Pulmonary artery endothelial cell (primary cell): ENCODE results near the gene SOD1. TPM values are rescaled to one million over a fixed set of nuclear protein-coding genes. Genes with fewer than 3 reads are reported as not detected.
"Not testable (repeated sequence)": the region's sequence is repeated elsewhere in the genome, so short reads cannot be mapped to it uniquely, and the experiment has no call there.

Experiments used
- DNase-seq: peaks from one replicate; pipeline ENCODE4 v3.0.0-alpha.2; 2011; ENCODE audit warnings: low read depth, low spot score
- total RNA-seq: library from RNA; depleted of rRNA; stranded (reverse); fragments of >200 nt; gene quantifications from 2 replicates; pipeline ENCODE4 v1.2.3, GENCODE V29; 2014

SOD1 gene
- total RNA-seq, 1 donor from 2014 or later, result 203 TPM

DNA sequence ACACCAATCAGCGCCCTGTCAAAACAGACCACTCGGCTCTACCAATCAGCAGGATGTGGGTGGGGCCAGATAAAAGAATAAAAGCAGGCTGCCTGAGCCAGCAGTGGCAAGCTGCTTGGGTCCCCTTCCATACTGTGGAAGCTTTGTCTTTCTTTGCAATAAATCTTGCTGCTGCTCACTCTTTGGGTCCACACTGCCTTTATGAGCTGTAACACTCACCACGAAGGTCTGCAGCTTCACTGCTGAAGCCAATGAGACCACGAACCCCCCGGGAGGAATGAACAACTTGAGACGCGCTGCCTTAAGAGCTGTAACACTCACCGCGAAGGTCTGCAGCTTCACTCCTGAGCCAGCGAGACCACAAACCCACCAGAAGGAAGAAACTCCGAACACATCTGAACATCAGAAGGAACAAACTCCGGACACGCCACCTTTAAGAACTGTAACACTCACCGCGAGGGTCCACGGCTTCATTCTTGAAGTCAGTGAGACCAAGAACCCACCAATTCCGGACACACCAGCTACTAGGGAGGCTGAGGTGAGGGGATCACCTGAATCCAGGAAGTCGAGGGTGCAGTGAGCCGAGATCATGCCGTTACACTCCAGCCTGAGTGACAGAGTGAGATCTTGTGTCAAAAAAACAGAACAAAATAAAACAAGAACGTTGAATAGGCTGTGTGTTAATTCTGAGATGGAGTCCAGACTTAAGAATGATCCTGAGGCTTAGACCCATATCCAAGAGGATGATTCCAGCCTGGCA lies 4.5 kb upstream of the SOD1 start:
- DNase-seq, result not testable (repeated sequence)

DNA sequence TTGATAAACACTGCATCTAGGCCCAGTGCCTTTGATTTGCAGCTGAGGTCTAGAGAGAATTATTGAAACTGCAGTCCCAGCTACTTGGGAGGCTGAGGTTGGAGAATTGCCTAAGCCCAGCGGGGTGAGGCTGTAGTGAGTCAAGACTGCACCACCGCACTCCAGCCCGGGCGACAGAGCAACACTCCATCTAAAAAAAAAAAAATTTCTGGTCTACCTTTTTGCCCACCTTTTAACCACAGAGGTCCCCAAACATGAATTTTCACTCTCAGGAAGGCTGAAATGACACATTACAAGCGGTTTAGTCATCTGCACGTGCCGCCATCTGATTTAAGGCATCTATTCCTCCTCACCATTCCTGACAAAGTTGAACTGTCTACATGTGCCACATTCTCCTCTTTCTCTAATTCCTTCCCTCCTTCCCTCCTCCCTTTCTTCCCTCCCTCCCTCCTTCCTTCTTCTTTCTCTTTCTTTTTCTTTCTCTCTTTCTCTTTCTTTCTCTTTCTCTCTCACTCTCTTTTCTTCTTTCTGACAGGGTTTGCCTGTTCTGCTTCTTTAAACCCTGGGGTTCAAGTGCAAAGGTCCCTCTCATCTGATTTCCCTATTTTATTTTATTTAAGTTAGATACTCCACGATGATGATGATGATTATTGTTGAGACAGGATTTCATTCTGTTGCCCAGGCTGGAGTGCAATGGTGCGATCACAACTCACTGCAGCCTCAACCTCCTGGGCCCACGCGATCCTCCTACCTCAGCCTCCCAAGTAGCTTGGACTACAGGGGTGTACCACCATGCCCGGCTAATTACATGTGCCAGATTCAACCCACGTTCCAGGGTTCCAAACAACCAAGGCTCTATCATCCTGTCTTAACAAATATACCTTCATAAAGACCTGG lies 3.0 kb upstream of the SOD1 start:
- no peak for DNase-seq

DNA sequence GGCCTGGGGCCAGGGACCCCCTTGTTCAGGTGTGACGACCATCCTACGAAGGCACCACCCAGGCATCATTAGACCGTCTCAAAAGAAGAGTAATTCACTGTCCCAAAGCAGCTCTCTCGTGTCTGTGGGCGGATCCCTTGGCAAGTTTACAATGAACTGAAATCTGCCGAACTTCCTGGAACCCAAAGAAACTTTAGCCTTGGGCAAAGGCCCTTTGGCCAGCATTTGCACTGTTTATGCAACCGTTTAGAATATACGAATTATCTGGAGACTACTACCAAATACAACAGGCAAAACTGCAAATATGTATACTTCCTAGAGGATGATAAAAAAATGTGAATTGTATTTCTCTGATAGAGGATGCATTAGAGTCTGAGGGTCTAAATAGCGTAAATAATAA lies 1.4 kb upstream of the SOD1 start:
- DNase-seq, result no peak

DNA sequence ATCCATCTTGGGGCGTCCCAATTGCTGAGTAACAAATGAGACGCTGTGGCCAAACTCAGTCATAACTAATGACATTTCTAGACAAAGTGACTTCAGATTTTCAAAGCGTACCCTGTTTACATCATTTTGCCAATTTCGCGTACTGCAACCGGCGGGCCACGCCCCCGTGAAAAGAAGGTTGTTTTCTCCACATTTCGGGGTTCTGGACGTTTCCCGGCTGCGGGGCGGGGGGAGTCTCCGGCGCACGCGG lies 282 bp upstream of the SOD1 start:
- DNase-seq, result no peak

GRCh38 chr21:31660259-31660565 lies 719 bp downstream of the SOD1 start:
- DNase-seq, result no peak

DNA sequence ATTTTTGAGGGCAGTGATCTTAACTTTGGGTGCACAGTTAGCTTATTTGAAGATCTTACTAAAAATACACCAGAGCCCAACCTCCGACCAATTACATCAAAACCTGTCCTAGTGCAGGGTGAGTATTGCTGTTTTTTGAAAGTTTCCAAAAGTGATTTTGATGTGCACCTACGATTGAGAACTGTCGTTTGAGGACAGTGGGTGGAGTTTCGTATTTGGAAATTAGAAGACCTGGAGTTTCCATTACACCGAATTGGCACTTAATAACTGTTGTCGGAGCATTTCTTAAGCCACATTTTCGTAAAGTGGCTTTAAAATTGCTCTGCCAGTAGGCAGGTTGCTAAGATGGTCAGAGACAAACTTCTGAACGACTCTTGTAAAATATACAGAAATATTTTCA lies 1.1 kb downstream of the SOD1 start:
- no peak for DNase-seq

DNA sequence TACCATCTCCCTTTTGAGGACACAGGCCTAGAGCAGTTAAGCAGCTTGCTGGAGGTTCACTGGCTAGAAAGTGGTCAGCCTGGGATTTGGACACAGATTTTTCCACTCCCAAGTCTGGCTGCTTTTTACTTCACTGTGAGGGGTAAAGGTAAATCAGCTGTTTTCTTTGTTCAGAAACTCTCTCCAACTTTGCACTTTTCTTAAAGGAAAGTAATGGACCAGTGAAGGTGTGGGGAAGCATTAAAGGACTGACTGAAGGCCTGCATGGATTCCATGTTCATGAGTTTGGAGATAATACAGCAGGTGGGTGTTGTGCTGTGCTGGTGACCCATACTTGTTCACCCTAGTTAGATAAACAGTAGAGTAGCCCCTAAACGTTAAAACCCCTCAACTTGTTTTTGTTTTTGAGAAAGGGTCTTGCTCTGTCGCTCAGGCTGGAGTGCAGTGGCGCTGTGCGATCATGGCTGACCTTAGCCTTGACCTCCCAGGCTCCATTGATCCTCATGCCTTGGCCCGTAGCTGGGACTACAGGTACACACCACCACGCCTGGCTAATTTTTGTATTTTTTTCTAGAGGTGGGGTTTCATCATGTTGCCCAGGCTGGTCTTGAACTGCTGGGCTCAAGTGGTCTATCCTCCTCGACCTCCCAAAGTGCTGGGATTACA lies 4.2 kb downstream of the SOD1 start:
- DNase-seq, result no peak

DNA sequence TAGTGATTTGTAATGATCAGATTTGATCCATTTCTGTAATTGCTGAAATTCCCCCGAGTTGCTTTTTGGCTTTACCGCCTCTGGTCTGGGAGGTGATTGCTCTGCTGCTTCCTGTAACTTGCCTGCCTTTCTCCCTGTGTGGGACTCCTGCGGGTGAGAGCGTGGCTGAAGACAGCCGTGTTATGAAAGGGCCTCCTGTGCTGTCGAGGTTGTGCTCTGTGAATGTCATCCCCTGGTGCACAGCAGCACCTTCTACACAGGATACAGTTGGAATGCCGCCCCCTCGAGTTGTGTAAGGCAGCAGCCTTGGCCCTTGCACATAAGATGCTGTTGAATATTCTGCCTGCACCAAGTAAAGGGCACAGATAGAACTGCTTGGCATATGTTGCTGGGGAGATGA lies 5.9 kb downstream of the SOD1 start:
- no peak for DNase-seq

- DNase-seq, result not testable (repeated sequence)
These were observed 6.4 kb downstream of the SOD1 start for GRCh38 chr21:31665869-31666268.

DNA sequence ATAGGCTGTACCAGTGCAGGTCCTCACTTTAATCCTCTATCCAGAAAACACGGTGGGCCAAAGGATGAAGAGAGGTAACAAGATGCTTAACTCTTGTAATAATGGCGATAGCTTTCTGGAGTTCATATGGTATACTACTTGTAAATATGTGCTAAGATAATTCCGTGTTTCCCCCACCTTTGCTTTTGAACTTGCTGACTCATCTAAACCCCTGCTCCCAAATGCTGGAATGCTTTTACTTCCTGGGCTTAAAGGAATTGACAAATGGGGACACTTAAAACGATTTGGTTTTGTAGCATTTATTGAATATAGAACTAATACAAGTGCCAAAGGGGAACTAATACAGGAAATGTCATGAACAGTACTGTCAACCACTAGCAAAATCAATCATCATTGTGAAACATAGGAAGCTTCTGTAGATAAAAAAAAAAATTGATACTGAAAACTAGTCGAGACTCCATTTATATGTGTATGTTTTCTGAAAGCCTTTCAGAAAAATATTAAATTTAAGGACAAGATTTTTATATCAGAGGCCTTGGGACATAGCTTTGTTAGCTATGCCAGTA lies 7.0 kb downstream of the SOD1 start:
- DNase-seq, result no peak

DNA sequence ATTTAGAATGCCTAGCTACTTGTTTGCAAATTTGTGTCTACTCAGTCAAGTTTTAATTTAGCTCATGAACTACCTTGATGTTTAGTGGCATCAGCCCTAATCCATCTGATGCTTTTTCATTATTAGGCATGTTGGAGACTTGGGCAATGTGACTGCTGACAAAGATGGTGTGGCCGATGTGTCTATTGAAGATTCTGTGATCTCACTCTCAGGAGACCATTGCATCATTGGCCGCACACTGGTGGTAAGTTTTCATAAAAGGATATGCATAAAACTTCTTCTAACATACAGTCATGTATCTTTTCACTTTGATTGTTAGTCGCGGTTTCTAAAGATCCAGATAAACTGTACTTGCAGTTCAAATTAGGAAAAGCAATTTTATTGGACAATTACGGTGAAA lies 7.6 kb downstream of the SOD1 start:
- DNase-seq, result no peak

DNA sequence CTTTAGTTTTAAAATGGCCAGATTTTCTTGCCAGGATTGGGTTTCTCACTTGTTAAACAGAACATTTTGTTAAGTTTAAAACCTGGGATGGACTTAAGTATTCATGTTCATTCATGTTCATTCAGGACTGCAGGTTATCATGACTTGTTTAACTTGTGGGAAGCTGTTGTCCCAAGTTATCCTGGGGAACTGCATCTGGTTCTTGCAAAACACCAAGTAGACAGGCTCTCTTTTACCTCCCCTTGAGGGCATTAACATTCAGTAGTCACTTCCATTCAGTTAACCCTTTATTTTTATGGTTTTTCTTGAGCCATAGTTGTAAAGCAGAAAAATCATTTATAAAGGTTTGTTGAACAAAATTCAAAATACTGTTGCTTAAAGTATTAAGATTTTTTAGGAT lies 8.1 kb downstream of the SOD1 start:
- no peak for DNase-seq

GRCh38 chr21:31668651-31669491 lies 9.4 kb downstream of the SOD1 start:
- no peak for DNase-seq

DNA sequence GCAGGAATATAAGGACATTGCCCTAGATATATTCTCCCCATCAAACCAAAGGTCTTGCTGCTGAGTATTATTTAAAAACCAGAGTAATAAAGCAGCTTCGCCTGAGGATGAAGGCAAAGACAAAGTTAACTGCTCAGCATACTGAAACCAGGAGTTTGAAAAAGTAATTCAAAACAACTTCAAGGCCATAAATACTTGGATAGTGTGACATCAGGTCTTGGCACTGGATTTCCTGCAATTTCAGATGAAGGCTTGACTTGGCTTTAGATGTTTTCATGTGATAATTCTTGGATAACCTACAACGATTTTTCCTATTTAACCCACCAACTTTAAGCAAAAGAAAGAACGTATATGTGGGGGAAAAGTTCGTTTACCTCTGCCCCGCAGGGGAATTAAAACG lies 10.6 kb downstream of the SOD1 start:
- DNase-seq, result no peak

DNA sequence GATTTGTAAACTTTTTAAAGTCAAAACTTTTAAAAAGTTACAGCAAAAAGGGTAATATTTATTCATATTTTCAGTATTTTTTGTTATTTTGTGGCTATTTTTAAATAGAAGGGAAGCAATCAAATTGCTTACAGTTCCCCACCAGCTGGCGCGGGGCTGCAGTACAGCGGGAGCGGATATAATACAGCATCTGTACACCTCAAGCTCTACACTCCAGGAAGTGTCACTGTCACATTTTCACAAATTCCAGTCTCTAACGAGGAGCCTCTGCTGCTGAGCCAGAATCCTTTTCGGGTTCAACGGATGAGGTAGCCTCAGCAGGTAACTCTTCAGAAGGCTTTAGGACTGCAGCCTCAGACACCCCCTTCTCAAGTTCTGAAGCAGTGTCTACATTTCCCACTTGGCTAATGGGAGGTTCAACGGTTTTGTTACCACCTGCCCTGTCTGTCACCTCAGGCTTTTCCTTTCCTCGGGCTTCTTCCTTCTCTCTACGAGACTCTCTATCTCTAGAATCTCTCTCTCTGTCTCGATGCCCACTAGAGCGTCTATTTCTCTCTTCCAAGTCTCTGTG lies 11.7 kb downstream of the SOD1 start:
- DNase-seq, result no peak

GRCh38 chr21:31671931-31672330 lies 12.4 kb downstream of the SOD1 start:
- DNase-seq, result no peak

- DNase-seq, result no peak
These were observed 13.9 kb downstream of the SOD1 start for GRCh38 chr21:31673321-31673912.

- no peak for DNase-seq
These were observed 15.8 kb downstream of the SOD1 start for GRCh38 chr21:31675318-31675717.

GRCh38 chr21:31675960-31676359 lies 16.5 kb downstream of the SOD1 start:
- DNase-seq, result no peak

DNA sequence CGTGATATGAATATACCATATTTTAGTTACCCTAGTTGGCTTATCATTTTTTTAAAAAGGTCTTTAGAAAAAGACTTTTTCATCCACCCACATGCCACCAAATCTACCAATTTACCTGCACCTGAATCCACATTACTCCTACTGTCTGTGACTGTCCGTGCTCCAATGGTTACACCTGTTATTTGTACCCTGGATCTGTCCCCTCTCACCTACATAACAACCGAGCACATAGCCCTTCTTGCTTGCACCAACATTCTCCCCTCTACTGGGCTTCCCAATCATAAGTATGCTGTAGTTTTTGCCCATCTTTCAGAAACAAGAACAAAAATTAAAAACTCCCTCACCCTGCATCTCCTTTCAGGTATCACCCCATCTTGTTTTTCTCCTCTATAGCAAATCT lies 17.6 kb downstream of the SOD1 start:
- no peak for DNase-seq

DNA sequence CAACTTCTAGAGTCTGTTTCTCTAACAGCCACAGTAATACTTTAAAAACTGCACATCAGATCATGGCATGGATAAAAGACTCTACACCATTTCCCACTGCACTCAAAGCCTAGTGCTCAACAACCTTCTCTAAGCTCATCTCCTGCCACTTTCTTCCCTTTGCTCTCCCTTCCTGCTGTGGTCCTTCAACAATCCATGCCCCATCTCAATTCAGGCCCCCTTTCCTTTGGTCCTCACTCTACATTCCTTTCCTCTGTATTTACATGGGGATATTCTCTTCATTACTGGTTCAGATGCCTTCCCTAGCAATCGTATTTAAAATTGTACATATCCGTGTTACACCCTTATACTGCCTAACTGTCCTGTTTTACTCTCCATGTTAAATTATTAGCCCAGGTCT lies 19.0 kb downstream of the SOD1 start:
- DNase-seq, result no peak
